T-helper 17 cell (primary cell): ENCODE measurements around the gene LMX1B. TPM values are rescaled to one million over a fixed set of nuclear protein-coding genes. Genes with fewer than 3 reads are reported as not detected.
A peak's percentile ranks its signal among the peaks of the same experiment; 100 is the strongest.

Source experiments
- ATAC-seq: fragments of 150-1000 bp; cut with Tn5 transposase; 2 replicates; pipeline ENCODE4 v1.10.0; 2021; ENCODE audit warnings: mild to moderate bottlenecking, moderate library complexity
- DNase-seq, 3 donors: peaks; one replicate each; pipeline versions ENCODE4 v3.0.0 to v3.0.0-alpha.2; 2020 to 2021
- H3K9me3 ChIP-seq: one replicate; pipeline ENCODE4 v1.7.0; 2013; ENCODE audit warnings: low read length, mild to moderate bottlenecking; ENCODE audit not compliant: control insufficient read depth, poor library complexity, severe bottlenecking
- H3K27ac Mint-ChIP-seq: one replicate; pipeline ENCODE4 v1.8.0; 2022; ENCODE audit warnings: mild to moderate bottlenecking, moderate library complexity, mixed read lengths
- H3K27me3 Mint-ChIP-seq: one replicate; pipeline ENCODE4 v1.8.0; 2022; ENCODE audit warnings: mixed read lengths
- H3K36me3 Mint-ChIP-seq: one replicate; pipeline ENCODE4 v1.8.0; 2022; ENCODE audit warnings: low read depth, mixed read lengths
- H3K4me1 Mint-ChIP-seq: one replicate; pipeline ENCODE4 v1.8.0; 2022; ENCODE audit warnings: mild to moderate bottlenecking, mixed read lengths
- H3K4me3 Mint-ChIP-seq: one replicate; pipeline ENCODE4 v1.8.0; 2022; ENCODE audit warnings: mild to moderate bottlenecking, moderate library complexity, mixed read lengths
- total RNA-seq, 4 donors: library from RNA in 2 of 4; stranded (reverse) in 2 of 4; gene quantifications; one replicate each; pipeline ENCODE4 v1.2.3 and lab custom pipeline; 2022 to 2026

Gene LMX1B
- total RNA-seq, 2 donors from 2014 or later = not detected

- DNase-seq = no peak
- H3K9me3 ChIP-seq = no peaks in the 10 kb centered on the region
- H3K27me3 Mint-ChIP-seq = peaks cover 72% of the 10 kb centered on the region
- peaks cover 3% of the 10 kb centered on the region for H3K36me3 Mint-ChIP-seq
- H3K4me1 Mint-ChIP-seq = peaks cover 16% of the 10 kb centered on the region
- H3K4me3 Mint-ChIP-seq = no peak overlapping the region
- no peak overlapping the region for H3K27ac Mint-ChIP-seq
- no peak for ATAC-seq
Observed at GRCh38 chr9:126609191-126609590, 4.5 kb upstream of the LMX1B start.

GRCh38 chr9:126609711-126610388, 3.9 kb upstream of the LMX1B start:
- ATAC-seq (no peak), DNase-seq (no peak)
- peaks cover 21% of the 10 kb centered on the region for H3K4me1 Mint-ChIP-seq
- peaks cover 75% of the 10 kb centered on the region for H3K27me3 Mint-ChIP-seq
- H3K36me3 Mint-ChIP-seq = peaks cover 3% of the 10 kb centered on the region
- no peaks in the 10 kb centered on the region for H3K9me3 ChIP-seq
- H3K27ac Mint-ChIP-seq = no peak overlapping the region
- H3K4me3 Mint-ChIP-seq = no peak overlapping the region

DNA sequence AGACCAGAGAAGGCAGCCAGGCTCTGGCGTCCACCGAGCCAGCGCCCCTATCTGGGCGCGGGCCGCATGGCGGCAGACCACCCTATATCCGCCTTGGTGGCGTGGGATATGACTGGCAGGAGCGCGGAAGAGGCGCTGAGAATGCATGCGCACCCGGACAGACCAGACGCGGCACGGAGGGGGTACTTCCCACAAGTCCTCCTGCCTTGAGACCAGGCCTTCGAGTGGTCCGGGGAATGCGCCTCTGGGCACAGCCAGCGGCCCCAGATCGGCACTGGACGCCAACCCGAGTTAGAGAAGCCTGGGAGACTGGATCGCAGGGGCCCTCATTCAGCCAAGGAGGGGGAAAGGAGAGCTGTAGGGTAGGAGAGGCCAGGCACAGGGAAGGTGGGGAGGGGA, 2.5 kb upstream of the LMX1B start:
- H3K36me3 Mint-ChIP-seq = peaks cover 3% of the 10 kb centered on the region
- ATAC-seq = no peak
- no peak overlapping the region for H3K27ac Mint-ChIP-seq
- H3K4me3 Mint-ChIP-seq = peak overlapping the region; percentile 90
- H3K9me3 ChIP-seq = no peaks in the 10 kb centered on the region
- peaks cover 21% of the 10 kb centered on the region for H3K4me1 Mint-ChIP-seq
- peaks cover 69% of the 10 kb centered on the region for H3K27me3 Mint-ChIP-seq
- DNase-seq = no peak

GRCh38 chr9:126611592-126612325, 2.0 kb upstream of the LMX1B start:
- peak overlapping the region; percentile 90 for H3K4me3 Mint-ChIP-seq

GRCh38 chr9:126612326-126612812, 1.4 kb upstream of the LMX1B start:
- DNase-seq (no peak), ATAC-seq (peak; percentile 33)
- H3K4me1 Mint-ChIP-seq = peaks cover 23% of the 10 kb centered on the region
- H3K27me3 Mint-ChIP-seq = peaks cover 70% of the 10 kb centered on the region
- H3K36me3 Mint-ChIP-seq = peaks cover 3% of the 10 kb centered on the region
- H3K27ac Mint-ChIP-seq = peak overlapping the region; percentile 68
- peak overlapping the region; percentile 90 for H3K4me3 Mint-ChIP-seq
- no peaks in the 10 kb centered on the region for H3K9me3 ChIP-seq

More at GRCh38 chr9:126611592-126612325, 2.0 kb upstream of the LMX1B start:
- peaks cover 21% of the 10 kb centered on the region for H3K4me1 Mint-ChIP-seq
- H3K27me3 Mint-ChIP-seq = peaks cover 69% of the 10 kb centered on the region
- H3K27ac Mint-ChIP-seq = peak overlapping the region; percentile 68
- DNase-seq (peak; percentile 44 to 70 (median 47)), ATAC-seq (peak; percentile 82)
- H3K36me3 Mint-ChIP-seq = peaks cover 3% of the 10 kb centered on the region
- no peaks in the 10 kb centered on the region for H3K9me3 ChIP-seq

DNA sequence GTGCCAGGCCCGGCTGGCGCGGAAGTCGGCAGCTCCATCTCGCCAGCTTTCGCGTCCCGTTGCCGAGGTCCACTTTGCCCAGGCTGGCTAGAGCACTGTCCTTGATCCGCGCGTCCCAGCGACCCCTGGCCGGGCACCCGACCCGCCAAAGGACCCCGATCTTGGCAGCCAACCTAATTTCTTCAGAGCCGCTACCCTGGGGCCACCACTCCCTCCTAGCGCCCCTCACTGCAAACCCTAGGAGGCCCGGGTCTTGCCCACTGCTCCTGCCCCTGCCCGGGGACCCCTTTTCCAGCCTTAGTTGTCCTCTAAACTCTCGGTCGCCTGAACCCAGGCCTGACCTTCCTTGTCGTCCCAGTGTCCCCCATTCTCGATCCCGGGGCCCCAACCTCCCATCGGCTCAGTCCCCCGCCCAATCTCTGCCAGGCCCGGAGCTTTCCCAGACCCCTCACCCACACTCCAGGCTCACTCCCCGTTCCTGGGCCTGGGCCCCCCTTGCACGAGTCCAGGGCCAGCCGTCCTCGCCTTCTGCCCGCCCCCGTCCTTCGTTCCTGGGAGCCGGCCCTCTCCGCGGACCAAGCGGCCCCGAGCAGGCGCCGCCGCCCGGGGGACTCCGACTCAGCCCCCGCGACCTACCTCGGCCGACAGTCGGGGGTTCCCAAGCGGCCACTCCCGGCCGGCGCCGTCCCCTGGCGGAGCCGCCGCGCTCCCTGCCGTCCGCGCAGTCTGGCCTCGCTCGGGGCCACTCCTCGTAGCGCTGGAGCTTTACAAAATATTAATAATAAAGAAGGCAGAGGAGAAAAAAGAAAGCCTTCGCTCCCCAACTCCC, 701 bp upstream of the LMX1B start:
- Mint-ChIP-seq H3K27ac (no peak overlapping the region), H3K4me1 (peaks cover 23% of the 10 kb centered on the region), H3K4me3 (peak overlapping the region; percentile 86), H3K27me3 (peaks cover 66% of the 10 kb centered on the region), H3K36me3 (peaks cover 3% of the 10 kb centered on the region)
- DNase-seq (no peak), ATAC-seq (no peak)
- H3K9me3 ChIP-seq = no peaks in the 10 kb centered on the region

DNA sequence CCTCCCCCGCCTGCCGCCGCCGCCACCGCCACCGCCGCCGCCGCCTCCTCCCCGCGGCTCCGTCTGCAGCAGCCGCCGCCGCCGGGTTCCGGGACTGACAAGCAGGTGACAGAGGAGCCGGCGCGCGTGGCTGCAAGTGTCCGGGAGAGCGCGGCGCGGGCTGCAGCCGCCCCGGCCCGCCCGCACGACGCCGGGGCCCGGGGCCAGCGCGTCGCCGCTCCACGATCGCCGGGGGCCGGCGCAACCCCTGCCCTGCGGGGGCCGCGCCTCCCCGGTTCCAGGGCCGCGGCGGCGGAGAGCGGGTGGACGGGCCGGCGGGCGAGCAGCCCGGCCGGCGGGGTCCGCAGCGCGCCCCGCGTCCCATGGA, 343 bp downstream of the LMX1B start:
- Mint-ChIP-seq H3K4me3 (peak overlapping the region; percentile 81), H3K36me3 (peaks cover 3% of the 10 kb centered on the region), H3K4me1 (peaks cover 25% of the 10 kb centered on the region), H3K27ac (no peak overlapping the region), H3K27me3 (peaks cover 63% of the 10 kb centered on the region)
- no peaks in the 10 kb centered on the region for H3K9me3 ChIP-seq
- no peak for DNase-seq
- ATAC-seq = no peak

DNA sequence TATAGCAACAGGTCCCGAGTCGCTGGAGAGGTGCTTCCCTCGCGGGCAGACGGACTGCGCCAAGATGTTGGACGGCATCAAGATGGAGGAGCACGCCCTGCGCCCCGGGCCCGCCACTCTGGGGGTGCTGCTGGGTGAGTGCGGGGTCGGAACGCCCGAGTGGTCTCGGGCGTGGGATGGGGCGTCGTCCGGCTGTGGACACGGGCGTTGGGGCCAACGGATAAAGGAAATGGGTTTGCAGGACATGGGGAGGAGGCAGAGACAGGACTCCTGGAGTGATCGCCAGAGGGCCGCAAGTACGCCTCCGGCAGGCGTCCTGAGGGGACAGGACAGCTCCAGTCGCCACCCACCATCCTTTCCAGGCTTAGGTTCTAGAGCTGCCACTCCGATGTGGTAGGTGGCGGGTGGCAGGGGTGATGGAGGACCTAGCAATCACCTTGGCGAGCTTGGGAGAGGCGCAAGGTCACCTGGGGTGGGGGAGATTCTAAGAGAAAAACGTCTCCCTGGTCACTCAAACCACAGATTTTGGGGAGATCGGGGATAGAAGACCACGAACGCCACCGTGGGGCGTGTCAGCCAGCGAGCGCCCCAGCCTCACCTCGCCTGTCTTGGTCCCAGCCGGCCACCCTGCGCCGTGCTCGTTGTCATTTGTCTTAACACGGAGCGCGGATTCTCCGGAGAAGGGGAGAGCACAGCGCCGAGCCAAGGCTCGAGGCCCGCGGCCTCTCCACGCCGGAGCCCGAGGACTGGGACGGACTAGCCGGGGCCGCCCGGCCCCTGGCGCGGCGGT, 922 bp downstream of the LMX1B start:
- H3K36me3 Mint-ChIP-seq = peaks cover 3% of the 10 kb centered on the region
- peaks cover 63% of the 10 kb centered on the region for H3K27me3 Mint-ChIP-seq
- peaks cover 25% of the 10 kb centered on the region for H3K4me1 Mint-ChIP-seq
- H3K9me3 ChIP-seq = no peaks in the 10 kb centered on the region
- peak overlapping the region; percentile 11 for H3K27ac Mint-ChIP-seq
- no peak for ATAC-seq
- H3K4me3 Mint-ChIP-seq = peak overlapping the region; percentile 81
- no peak for DNase-seq

DNA sequence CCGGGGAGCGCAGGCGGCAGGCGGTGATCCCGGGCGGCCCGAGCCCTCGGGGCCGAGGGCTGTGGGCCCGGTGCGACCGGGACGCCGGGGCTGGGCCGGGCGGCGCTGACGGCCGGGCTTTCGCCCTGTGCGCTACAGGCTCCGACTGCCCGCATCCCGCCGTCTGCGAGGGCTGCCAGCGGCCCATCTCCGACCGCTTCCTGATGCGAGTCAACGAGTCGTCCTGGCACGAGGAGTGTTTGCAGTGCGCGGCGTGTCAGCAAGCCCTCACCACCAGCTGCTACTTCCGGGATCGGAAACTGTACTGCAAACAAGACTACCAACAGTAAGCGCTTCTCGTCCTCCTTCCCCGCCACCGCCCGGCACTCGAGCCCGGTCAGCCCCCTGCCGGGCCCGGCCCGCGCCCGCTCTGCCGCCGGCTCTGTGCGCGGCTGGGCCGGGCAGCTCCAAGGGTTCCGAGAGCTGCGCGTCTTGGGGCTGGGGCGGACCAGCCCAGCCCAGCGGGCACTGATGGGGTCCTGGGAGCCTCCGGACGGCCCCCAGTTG, 1.6 kb downstream of the LMX1B start:
- DNase-seq (no peak), ATAC-seq (no peak)
- Mint-ChIP-seq H3K4me1 (peaks cover 22% of the 10 kb centered on the region), H3K27me3 (peaks cover 64% of the 10 kb centered on the region), H3K4me3 (no peak overlapping the region), H3K36me3 (peaks cover 3% of the 10 kb centered on the region), H3K27ac (no peak overlapping the region)
- no peaks in the 10 kb centered on the region for H3K9me3 ChIP-seq

- ATAC-seq = no peak
- Mint-ChIP-seq H3K27ac (no peak overlapping the region), H3K27me3 (peaks cover 66% of the 10 kb centered on the region), H3K36me3 (peaks cover 3% of the 10 kb centered on the region), H3K4me1 (peaks cover 25% of the 10 kb centered on the region), H3K4me3 (no peak overlapping the region)
- no peaks in the 10 kb centered on the region for H3K9me3 ChIP-seq
- DNase-seq = no peak
Observed at GRCh38 chr9:126615791-126616447, 2.2 kb downstream of the LMX1B start.

GRCh38 chr9:126616521-126616976, 2.8 kb downstream of the LMX1B start:
- H3K9me3 ChIP-seq = no peaks in the 10 kb centered on the region
- Mint-ChIP-seq H3K27ac (no peak overlapping the region), H3K27me3 (peaks cover 62% of the 10 kb centered on the region), H3K4me1 (peaks cover 19% of the 10 kb centered on the region), H3K36me3 (peaks cover 3% of the 10 kb centered on the region), H3K4me3 (no peak overlapping the region)
- DNase-seq = no peak
- no peak for ATAC-seq
